Heart left ventricle (tissue), 13 donors: Measurements from ENCODE around the gene ABCD1.

Experiments used
- POLR2A ChIP-seq, 2 donors: fragments of 450-650 bp; IDR thresholded peaks; one replicate each; pipeline ENCODE4 v1.6.1; 2017; ENCODE audit warnings: antibody characterized with exemption in 2 of 2, mild to moderate bottlenecking in 2 of 2, moderate library complexity in 2 of 2
- TF ChIP-seq, protein P1 (sequence below), 12 donors: fragments of 200-600 bp; sonication (generic) in 4 of 12; IDR thresholded peaks; one replicate each; pipeline versions ENCODE4 v1.5.0 to v1.8.0; 2018 to 2022; ENCODE audit warnings: antibody characterized with exemption in 12 of 12, mild to moderate bottlenecking in 5 of 12
- donor health status: ischemic (EF 13 %, LVEDD 7.1; RV severe dilation, severe dysfunction).
- donor health status: DM: no; HTN: yes; CAD: no.
- donor health status: DM: no; HTN: no; CAD: no.
- donor health status: ischemic (EF 25% LVEDD 6.9; RV normal size, moderate dysfunction).
- donor health status: ischemic (EF 25% LVEDD 5.7; RV mildly dilated, moderate dysfunction).
- donor health status: ischemic (EF 35%, LVEDD 5.7; RV mildly dilated, moderate dysfunction).
- donor health status: nonischemic (EF 11% LVEDD 7.7; RV severe dilation, severe dysfunction).
- donor health status: DM: yes; HTN: yes; CAD: no.
- donor health status: PGD.
- donor health status: ischemic (EF 29% LVEDD 5.4; RV normal size, mild dysfunction).
- donor health status: nonischemic (EF 23%, LVEDD 6.1; RV moderate dilation, normal function).

DNA sequence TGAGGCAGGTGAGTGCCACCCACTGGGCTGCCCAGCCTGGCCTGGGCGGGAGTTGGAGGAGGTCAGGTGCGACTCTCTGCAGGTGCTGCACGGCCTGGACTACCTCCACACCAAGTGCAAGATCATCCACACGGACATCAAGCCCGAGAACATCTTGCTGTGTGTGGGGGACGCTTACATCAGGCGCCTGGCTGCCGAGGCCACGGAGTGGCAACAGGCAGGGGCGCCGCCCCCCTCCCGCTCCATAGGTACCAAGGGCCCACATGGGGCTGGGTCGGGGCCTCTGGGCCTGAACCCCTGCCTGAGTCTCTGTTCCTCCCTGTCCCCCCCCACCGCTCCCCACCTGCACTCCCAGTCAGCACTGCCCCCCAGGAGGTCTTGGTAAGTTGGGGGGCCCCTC, 58.2 kb downstream of the ABCD1 start:
- no peak for TF ChIP-seq POLR2A (IDR thresholded peaks at IDR 0.05)
- TF ChIP-seq, protein P1, sequence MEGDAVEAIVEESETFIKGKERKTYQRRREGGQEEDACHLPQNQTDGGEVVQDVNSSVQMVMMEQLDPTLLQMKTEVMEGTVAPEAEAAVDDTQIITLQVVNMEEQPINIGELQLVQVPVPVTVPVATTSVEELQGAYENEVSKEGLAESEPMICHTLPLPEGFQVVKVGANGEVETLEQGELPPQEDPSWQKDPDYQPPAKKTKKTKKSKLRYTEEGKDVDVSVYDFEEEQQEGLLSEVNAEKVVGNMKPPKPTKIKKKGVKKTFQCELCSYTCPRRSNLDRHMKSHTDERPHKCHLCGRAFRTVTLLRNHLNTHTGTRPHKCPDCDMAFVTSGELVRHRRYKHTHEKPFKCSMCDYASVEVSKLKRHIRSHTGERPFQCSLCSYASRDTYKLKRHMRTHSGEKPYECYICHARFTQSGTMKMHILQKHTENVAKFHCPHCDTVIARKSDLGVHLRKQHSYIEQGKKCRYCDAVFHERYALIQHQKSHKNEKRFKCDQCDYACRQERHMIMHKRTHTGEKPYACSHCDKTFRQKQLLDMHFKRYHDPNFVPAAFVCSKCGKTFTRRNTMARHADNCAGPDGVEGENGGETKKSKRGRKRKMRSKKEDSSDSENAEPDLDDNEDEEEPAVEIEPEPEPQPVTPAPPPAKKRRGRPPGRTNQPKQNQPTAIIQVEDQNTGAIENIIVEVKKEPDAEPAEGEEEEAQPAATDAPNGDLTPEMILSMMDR (IDR thresholded peaks at IDR 0.05) = no peak
